Upper lobe of left lung (tissue), 6 donors: ENCODE data around the gene LHFPL2. TPM values are rescaled to one million over a fixed set of nuclear protein-coding genes. Genes with fewer than 3 reads are reported as not detected.

Experiments
- ATAC-seq, 2 donors: fragments of 200-7000 bp; cut with Tn5 transposase; one replicate each; pipeline ENCODE4 v1.9.1; 2022; ENCODE audit warnings: mild to moderate bottlenecking in 2 of 2, moderate library complexity in 2 of 2; ENCODE audit not compliant: low FRiP score in 2 of 2
- DNase-seq, 2 donors: peaks; one replicate each; pipeline ENCODE4 v3.0.0-alpha.2; 2019 to 2020
- H3K27ac ChIP-seq, 4 donors: fragments of 200-600 bp; sonication (generic); one replicate each; pipeline ENCODE4 v1.5.1; 2016 to 2019
- H3K27me3 ChIP-seq, 4 donors: fragments of 200-600 bp; sonication (generic); one replicate each; pipeline ENCODE4 v1.5.1; 2017 to 2019
- H3K36me3 ChIP-seq, 4 donors: fragments of 200-600 bp; sonication (generic); one replicate each; pipeline ENCODE4 v1.5.1; 2016 to 2019
- H3K4me1 ChIP-seq, 4 donors: fragments of 200-600 bp; sonication (generic); one replicate each; pipeline ENCODE4 v1.5.1; 2018 to 2019
- H3K4me3 ChIP-seq, 4 donors: fragments of 200-600 bp; sonication (generic); one replicate each; pipeline ENCODE4 v1.5.1; 2017 to 2019; ENCODE audit warnings: mild to moderate bottlenecking in 2 of 4, moderate library complexity in 1 of 4
- H3K9me3 ChIP-seq, 4 donors: fragments of 200-600 bp; sonication (generic); one replicate each; pipeline ENCODE4 v1.5.1; 2018 to 2019
- EP300 ChIP-seq, 4 donors: sonication (generic); formaldehyde crosslinking; IDR thresholded peaks; one replicate each; pipeline ENCODE4 v1.5.1; 2017; ENCODE audit warnings: antibody characterized with exemption in 4 of 4, control low read depth in 2 of 4
- POLR2A ChIP-seq, 4 donors: fragments of 450-650 bp; IDR thresholded peaks; one replicate each; pipeline ENCODE4 v1.5.1; 2016 to 2017; ENCODE audit warnings: antibody characterized with exemption in 4 of 4, mild to moderate bottlenecking in 2 of 4
- POLR2AphosphoS5 ChIP-seq, 2 donors: sonication (generic); formaldehyde crosslinking; IDR thresholded peaks; one replicate each; pipeline ENCODE4 v1.5.1; 2017; ENCODE audit warnings: antibody characterized with exemption in 2 of 2
- WGBS, 2 donors: methylation state at CpG; one replicate each; pipeline ENCODE4 v1.1.5; 2017 to 2018; 5-methylcytosine and 5-hydroxymethylcytosine counted together
- total RNA-seq, 6 donors: library from RNA; depleted of rRNA in 4 of 6; stranded (reverse); fragments of >200 nt in 4 of 6; gene quantifications; one replicate each; pipeline versions ENCODE4 v1.1.0 to v1.2.1, GENCODE V29; 2016 to 2021
- TF ChIP-seq, protein P1 (sequence below), 6 experiments: fragments of 450-650 bp in 4 of 6; fragments of 200-600 bp in 2 of 6; sonication (generic) in 2 of 6; IDR thresholded peaks; one replicate each; pipeline ENCODE4 v1.5.1; 2016 to 2019; ENCODE audit warnings: antibody characterized with exemption in 6 of 6
- donor health status: DM: no; HTN: no; CAD: no; lungs with moderate emphysema.
- donor health status: DM: no; HTN: yes; CAD: no; lungs with severe emphysema.

The LHFPL2 gene
- total RNA-seq, 6 donors from 2014 or later = 17.3 to 69.5 (median 32.9) TPM

DNA sequence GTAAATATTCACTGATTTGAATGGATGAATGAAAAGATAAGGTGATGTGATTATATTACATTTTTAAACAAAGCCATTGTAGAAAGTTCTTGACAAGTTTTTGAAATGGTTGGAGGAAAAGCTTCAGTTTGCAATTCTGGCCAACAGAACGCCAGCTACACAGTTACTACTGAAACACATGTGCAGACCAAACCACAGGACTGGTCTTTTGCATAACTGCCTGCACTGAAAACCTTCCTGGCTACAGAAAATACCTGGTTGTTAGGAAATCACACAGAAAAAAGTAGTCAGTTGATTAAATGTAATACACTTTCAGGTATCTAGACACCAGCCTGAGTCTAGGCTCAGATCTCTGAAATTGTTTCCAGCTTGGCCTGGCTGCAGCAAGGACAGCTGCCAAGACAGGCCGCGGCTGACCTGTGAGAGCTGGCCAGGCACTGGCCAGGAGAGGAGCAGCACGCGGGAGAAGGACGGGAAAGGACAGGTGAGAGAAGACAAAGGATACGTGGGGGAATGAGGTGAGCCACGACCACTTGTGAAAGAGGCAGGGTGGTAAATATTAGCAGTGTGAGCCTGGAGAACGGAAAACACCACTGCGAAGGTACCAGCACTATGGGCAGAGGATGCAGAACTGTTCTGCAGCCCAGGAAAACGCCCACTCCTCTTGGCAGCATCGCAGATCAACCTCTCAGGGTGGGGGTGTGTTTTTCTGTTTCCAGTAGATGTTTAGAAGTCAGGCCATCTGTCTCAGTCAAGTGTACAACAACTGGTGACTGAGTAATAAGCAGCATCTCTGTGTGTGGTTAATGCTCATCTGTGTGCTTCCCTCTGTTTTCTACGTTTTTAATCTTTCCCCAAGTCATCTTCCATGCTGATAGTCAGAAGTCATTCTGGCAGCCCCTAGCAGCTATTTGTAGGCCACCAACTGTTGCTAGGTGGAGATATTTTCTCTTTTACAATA, 150.7 kb downstream of the LHFPL2 start:
- TF ChIP-seq, protein P1, sequence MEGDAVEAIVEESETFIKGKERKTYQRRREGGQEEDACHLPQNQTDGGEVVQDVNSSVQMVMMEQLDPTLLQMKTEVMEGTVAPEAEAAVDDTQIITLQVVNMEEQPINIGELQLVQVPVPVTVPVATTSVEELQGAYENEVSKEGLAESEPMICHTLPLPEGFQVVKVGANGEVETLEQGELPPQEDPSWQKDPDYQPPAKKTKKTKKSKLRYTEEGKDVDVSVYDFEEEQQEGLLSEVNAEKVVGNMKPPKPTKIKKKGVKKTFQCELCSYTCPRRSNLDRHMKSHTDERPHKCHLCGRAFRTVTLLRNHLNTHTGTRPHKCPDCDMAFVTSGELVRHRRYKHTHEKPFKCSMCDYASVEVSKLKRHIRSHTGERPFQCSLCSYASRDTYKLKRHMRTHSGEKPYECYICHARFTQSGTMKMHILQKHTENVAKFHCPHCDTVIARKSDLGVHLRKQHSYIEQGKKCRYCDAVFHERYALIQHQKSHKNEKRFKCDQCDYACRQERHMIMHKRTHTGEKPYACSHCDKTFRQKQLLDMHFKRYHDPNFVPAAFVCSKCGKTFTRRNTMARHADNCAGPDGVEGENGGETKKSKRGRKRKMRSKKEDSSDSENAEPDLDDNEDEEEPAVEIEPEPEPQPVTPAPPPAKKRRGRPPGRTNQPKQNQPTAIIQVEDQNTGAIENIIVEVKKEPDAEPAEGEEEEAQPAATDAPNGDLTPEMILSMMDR (IDR thresholded peaks at IDR 0.05) = no peak
- no peak for TF ChIP-seq POLR2AphosphoS5 (IDR thresholded peaks at IDR 0.05)
- TF ChIP-seq POLR2A (IDR thresholded peaks at IDR 0.05) = no peak
- no peak for TF ChIP-seq EP300 (IDR thresholded peaks at IDR 0.05)
- ATAC-seq (no peak), DNase-seq (peak in 1 of 2 donors; percentile 29)
- H3K27me3 ChIP-seq = no peaks in the 10 kb centered on the region
- no peak overlapping the region for H3K4me3 ChIP-seq
- 50 to 53% methylated on average over 13 of the region's 13 CpGs for WGBS, 2 donors
- no peak overlapping the region for H3K27ac ChIP-seq
- H3K9me3 ChIP-seq = no peaks in the 10 kb centered on the region
- no peaks in the 10 kb centered on the region for H3K36me3 ChIP-seq
- peaks cover 14 to 39% (median 30%) of the 10 kb centered on the region in 4 donors for H3K4me1 ChIP-seq

GRCh38 chr5:78496373-78496772, 152.2 kb downstream of the LHFPL2 start:
- H3K27ac ChIP-seq = no peak overlapping the region
- no peaks in the 10 kb centered on the region for H3K9me3 ChIP-seq
- H3K36me3 ChIP-seq = no peaks in the 10 kb centered on the region
- no peak overlapping the region for H3K4me3 ChIP-seq
- H3K27me3 ChIP-seq = no peaks in the 10 kb centered on the region
- peaks cover 14 to 28% (median 21%) of the 10 kb centered on the region in 4 donors for H3K4me1 ChIP-seq
- DNase-seq = no peak
- ATAC-seq = peak in 1 of 2 donors; percentile 65
- TF ChIP-seq EP300 (IDR thresholded peaks at IDR 0.05) = no peak
- TF ChIP-seq POLR2AphosphoS5 (IDR thresholded peaks at IDR 0.05) = no peak
- no peak for TF ChIP-seq POLR2A (IDR thresholded peaks at IDR 0.05)
- TF ChIP-seq, protein P1 (IDR thresholded peaks at IDR 0.05) = no peak

DNA sequence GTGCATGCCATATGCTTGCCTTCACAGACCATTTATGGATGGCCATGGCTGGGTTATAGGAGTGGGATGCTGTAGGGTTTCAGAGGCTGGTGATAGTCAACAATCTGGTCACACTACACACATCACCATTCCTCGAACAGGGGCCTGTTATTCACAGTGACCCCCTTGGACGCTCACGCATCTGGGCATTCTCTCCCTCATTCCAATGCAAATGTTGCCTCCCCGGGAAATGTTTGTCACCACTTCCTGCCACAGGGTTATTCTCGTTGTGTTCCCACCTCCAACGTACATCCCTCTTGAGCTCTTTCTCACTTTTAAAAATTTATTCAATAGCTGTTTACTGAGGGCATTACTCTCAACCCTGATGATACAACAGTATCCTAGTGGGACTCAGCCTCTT, 152.8 kb downstream of the LHFPL2 start:
- H3K27me3 ChIP-seq = no peaks in the 10 kb centered on the region
- no peak for TF ChIP-seq POLR2AphosphoS5 (IDR thresholded peaks at IDR 0.05)
- no peak for TF ChIP-seq POLR2A (IDR thresholded peaks at IDR 0.05)
- TF ChIP-seq, protein P1 (IDR thresholded peaks at IDR 0.05) = no peak
- no peak for TF ChIP-seq EP300 (IDR thresholded peaks at IDR 0.05)
- no peaks in the 10 kb centered on the region for H3K36me3 ChIP-seq
- no peak overlapping the region for H3K4me3 ChIP-seq
- no peak for DNase-seq
- no peak overlapping the region for H3K27ac ChIP-seq
- WGBS, 2 donors = 45 to 51% methylated on average over 6 of the region's 6 CpGs
- ATAC-seq = no peak
- H3K4me1 ChIP-seq = peaks cover 14 to 26% (median 20%) of the 10 kb centered on the region in 4 donors
- H3K9me3 ChIP-seq = no peaks in the 10 kb centered on the region

GRCh38 chr5:78492650-78493049, 155.9 kb downstream of the LHFPL2 start:
- Histone ChIP-seq H3K4me3 (no peak overlapping the region), H3K36me3 (peaks cover 0 to 13% (median 12%) of the 10 kb centered on the region in 4 donors), H3K27me3 (no peaks in the 10 kb centered on the region), H3K9me3 (no peaks in the 10 kb centered on the region), H3K4me1 (peaks cover 2 to 23% (median 11%) of the 10 kb centered on the region in 4 donors), H3K27ac (no peak overlapping the region)
- TF ChIP-seq, protein P1 (IDR thresholded peaks at IDR 0.05) = no peak
- WGBS, 2 donors = 93 to 94% methylated on average over 6 to 7 of the region's 7 CpGs
- ATAC-seq = no peak
- DNase-seq = peak in 1 of 2 donors; percentile 30
